Hematopoietic multipotent progenitor cell treated with erythropoietin and hydrocortisone succinate and interleukin-3 and kit ligand, for 4 days (in vitro differentiated cells): ENCODE results near the gene KRT4.

Experiments used
- DNase-seq: peaks from one replicate; pipeline ENCODE4 v3.0.0-alpha.2; 2015

KRT4 gene

DNA sequence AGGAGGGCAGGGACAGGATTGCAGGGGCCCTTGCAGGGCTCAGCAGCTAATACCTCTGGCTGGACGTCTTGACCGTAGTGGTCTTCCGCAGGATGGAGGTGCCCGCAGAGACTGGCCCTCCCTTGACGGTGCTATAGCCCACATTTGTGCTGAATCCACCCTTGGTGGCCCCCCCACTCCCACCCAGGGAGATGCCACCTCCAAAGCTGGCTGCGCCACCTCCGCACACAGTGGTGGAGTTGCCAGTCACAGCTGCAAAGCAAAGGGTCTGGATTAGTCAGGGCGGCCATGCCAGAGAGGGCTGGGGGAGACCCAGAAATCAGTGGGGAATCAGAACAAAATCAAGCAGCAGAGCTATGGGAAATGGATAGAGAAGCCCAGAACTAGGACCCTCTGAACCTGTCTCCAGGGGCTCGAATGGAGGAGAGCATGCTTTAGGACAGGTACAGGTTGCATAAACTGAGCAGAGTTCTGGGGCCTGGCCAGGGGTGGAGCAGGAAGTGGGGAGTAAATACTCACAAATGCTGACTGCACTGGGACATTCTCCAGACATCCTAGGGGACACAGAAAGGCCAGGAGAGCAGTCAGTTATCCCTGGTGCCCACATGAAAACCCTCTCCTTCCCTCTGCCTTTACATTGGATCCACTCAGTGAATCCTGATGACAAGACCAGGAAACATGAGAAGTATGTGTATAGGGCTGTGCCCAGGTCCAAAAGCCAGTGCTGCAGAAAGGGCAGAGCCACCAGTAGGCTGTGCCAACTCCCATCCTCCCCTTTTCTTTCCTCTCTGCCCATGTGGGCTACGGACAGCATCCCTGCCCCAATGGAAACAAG lies 8.1 kb upstream of the KRT4 start:
- no peak for DNase-seq

DNA sequence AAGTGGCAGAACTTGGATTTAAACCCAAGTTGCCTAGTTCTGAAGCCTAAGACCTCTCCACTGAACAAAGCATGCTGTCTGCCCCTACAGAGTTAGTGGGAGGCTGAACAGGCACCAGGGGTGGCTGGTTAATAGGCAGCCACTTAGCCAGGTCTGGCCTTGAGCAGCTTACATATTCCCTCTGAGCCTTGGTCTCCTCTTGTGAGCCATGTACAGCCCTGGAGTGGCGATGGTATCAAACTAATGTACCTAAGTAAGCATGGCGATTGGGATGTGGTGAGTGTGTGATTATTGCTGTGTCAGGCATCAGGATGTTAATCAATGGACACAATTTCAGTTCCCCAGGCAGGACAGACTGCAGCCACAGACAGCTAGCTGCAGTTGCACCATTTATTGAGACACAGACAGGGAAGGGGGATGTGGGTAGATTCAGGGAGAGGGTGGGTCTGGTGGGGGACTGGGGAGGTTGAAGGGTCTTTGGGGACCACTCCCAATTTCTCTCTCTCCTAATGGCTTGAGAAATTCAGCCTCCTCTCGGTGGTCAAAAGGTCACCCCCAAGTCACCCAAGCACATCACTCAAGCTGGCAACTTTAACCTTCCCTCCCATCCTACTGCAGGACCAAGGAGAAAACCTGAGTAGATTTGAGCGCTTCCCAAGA lies 7.3 kb upstream of the KRT4 start:
- no peak for DNase-seq

DNA sequence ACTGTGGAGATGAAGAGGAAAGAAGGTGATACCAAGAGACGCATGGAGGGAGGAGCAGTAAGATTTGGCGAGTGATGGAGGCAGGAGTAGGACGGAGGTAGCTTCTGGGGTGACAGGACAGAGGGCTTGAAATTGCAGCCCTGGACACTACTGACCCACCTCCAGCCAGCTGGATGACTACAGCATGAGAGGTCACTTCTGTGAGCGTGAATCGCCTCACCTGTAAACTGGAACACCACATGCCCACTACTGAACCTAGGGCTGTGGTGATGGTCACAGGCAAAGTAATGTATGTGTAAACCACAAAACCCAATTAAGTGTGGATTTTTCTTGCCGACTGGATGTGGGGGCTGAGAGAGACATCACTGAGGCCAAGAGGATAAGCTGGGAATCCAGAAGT lies 6.6 kb upstream of the KRT4 start:
- DNase-seq: no peak

DNA sequence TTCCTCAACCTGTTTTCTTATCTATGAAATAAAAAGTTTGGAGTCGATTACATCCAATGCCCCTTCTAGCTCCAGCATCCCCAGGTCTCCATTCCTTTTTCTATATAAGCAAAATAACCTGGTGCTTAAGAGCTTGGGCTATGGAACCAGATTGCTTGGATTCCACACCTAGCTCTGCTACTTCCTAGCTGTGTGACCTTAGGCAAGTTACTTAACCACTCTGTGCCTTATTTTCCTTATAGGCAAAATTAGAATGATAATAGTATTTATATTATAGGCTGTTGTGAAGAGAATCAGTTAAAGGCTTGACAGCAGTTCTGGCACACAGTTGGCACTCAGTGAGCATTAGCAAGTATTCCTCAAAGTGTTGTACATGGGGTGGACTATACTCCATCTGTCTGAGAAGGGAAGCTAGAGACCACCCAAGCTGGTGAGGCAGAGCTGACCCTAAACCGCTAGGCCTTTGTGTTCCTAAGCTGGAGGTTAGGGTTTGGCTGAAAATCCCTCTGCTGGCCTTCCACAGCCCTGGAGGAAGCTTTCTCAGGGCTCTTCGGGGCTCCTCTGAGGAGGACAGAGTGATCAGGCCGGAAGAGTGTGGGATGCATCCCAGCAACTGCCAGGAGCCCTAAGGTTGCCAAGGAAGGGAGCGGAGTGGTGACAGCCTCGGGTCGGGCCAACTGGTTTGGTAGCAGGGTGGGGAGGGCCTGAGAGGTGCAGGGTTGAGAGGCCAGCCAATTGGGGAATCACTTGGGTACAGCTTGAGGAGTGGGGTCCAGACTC lies 6.0 kb upstream of the KRT4 start:
- no peak for DNase-seq

DNA sequence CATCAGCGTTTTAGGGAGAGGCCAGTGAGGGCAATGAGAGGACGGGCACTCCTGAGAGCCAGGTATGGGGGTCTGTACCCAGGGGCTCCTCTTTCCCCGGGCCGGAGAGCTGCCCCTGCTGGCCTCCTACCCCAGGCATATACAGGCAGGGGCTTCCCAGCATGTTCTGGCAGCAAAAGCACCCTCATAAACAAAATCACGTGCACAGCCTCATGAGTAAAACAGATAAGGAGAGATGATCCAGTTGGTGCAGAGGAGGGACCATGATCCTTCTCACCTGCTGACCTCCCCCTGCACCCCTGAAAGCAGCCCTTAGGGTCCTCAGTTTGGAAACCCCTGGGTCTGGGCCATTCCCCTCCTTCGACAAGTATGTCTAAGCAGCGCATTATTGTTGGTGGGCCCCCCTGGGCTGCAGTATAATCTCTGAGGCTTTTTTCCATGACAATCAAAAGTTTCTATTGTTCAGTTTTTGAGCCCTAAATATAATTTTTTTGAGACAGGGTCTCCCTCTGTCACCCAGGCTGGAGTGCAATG lies 5.0 kb upstream of the KRT4 start:
- no peak for DNase-seq

DNA sequence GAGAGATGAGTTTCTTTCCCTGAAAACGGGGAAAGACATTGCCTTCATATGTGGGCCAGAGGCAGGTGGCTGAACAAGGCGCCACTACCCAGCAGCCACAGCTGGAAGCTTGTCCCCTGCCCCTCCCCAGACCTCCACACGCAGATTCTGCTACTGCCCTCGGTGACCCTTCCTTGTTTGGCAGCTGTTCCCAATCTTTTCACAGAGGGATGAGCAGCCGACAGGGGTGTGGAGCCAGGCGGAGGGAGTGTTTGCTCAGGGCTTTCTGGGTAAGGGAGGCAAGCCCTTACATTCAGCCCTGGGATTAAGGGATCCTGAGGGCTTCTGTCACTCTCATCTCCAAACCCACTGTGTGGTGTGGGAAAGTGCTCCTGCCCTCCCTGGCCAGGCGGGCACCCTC lies 4.5 kb upstream of the KRT4 start:
- DNase-seq: no peak

DNA sequence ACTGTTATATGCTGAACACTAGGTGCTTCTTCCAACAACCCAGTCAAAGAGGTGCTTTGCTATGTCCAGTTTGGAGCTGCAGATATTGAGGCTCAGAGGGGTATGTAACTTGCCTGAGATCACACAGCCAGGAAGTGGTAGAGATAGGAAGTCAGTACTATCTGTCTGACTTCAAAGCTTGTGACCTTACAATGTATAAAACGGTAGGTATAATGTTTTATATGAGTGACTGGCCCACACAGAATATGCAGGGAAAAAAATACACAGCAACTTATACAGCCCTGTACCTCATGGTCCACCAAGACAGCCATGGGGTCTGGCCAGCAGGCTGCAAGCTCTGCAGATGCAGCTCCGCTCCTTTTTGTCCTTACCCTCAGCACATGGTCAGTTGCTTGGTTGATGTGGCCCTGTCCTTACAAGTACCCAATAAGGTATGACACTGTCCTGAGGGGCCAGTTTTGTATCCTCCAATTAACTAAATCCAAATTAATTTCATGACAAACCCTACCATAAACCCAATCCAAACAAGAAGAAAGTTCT lies 3.9 kb upstream of the KRT4 start:
- DNase-seq: no peak

DNA sequence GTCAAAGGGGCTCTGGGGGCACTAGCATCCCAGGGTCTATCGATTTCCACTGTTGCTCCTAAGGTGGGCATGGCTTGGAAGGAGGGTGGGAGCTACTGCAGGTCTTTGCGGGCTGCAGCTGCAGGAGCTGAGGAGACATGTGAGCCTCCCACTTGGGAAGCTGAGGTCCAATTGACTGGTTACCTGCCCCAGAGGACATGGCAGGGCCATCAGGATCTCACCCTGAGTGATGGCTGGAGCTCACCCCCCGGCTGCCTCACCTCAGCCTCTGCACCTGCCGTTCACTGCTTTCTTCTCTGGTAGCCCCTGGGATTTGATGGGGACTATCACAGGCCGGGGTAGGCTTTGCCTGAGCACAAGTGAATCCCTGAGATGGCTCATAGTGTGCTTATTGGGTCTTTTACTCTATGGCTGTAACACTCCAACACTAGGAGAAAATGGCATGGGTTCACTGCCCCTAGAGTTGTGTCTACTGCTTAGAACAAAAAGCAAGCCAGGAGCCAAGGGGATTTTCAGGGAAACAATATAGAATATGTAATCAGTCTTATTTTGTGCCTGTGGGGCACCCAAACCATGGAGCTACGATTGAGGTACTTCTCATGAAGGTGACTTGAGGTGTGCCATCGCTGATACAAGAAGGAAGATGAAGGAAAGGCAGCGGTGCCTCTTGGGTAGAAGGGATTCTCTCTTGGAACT lies 3.2 kb upstream of the KRT4 start:
- DNase-seq: no peak

DNA sequence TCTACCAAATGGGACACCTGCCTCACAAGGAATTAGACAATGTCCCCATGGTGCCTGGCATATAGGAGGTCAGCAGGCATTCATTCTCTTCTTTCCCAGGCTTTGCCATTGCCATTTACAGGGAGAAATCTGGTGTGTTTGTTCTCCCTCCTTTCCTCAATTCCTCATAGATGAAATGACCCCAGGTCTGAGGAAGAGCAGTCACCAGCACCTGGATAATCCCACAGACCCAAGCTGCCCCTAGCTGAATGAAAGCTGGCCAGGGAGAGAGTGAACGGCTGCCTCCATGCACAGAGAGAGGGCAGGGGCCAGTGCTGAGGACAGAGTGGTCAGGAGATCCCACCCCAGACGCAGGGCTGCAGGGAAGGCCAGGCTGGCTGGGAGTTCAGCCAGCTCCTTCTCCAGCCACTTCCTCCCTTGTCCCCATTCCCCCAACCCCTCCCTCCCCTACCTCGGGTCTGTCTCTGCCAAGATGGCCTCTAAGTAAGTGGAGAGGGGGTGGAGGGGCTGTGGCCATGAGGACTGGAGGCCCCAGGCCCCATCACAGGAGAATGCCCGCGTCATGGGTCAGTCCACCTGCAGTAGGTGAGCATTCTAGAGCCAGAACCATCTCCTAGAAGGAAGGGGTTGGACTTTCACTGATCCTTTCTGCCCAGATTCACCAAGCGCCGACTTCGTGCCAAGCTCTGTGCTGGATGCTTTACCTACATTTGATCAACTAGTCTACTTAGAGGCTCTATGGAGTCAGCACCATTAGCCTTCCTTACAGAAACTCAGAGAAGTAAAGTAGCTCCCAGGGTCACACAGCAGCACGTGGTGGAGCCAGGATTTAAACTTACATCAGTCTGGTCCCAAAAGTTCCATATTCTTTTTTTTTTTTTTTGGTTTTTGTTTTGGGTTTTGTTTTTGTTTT lies 2.0 kb upstream of the KRT4 start:
- DNase-seq: no peak

DNA sequence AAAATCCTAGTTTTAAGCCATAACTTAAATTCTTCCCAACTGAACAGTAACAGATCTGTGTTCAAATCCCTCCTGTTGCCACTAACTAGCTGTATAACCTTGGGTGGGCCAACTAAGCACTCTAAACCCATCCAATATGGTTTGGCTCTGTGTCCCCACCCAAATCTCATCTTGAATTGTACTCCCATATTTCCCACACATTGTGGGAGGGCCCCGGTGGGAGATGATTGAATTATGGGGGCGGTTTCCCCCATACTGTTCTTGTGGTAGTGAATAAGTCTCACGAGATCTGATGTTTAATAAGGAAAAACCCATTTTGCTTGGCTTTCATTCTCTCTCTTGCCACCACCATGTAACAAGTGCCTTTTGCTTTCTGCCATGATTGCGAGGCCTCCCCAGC lies 1.2 kb upstream of the KRT4 start:
- DNase-seq: no peak

DNA sequence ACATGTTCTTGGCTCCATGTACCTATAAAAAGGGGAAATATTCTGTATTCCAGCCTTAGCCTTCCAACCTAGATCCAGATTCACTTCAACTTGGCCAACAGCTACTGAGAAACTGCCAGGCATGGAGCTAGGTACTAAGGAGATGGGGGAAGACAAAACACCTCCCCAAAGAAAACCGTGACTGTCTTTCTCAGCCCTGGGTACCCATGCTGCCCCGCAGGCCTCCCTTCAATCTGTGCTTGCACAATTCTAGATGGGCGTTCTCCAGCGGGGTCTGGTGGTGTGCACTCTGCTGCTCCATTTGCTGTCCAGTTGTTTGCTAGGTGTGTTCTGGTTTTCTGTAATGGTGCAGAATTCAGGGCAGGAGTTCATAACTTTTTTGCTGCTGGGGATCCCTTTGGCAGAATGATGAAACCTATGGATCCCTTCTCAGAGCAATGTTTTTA lies 817 bp upstream of the KRT4 start:
- no peak for DNase-seq

DNA sequence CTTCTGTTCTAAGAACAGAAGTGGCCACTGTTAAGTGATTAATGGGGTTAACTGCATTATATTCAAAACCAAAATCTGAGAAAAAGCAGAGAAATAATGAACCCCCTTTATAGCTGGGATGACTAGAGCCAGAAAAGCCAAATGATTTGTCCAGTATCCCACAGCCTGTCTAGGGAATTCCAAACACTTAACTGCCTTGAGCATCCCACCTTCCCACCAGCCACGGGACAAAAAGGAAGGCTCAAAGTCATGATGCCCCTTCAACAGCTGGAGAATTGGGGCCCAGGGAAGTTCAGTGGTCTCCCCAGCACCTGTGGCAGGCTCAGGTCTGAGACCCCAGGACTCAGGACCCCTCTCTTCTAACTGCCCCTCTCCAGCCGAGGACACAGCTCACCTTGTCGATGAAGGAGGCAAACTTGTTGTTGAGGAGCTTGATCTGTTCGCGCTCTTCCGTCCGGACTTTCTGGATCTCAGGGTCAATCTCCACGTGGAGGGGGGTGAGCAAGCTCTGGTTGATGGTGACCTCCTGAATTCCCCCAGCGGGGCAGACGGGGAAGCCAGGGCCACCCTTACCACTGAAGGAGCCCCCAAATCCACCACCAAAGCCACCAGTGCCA lies 605 bp downstream of the KRT4 start:
- DNase-seq: no peak

DNA sequence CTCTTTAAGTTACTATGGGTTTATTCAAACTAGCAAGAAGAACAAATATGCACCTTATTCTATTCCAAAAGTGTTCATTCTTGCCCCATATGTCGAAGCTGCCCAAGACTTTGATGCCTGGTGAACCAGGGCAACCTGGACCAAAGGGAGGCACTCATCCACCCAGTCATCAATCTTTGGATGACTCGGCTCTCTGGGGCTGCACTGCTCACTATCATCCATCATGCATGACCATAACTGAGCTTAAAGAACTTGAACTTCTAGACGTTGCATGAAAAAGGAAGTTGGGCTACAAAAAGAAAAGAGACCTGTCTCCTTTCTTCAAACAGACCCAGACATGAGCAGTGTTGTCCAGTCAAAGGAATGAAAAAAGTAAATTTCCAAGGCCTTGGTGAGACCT lies 1.2 kb downstream of the KRT4 start:
- peak; percentile 18 for DNase-seq

DNA sequence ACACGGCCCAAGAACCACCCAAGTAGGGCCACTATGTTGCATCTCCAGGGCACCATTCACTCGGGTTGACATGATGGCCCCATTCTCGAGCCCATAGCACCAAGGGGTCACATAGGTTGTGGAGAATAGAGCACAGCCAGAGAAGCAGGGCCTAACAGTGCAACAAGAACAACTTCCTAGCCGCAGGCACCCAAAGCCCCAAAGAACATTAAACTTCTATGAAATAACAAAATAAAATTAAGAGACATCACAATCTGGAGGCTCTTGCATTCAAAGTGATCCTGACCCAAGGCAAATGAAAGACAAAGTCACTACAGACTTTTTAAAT lies 1.9 kb downstream of the KRT4 start:
- no peak for DNase-seq

DNA sequence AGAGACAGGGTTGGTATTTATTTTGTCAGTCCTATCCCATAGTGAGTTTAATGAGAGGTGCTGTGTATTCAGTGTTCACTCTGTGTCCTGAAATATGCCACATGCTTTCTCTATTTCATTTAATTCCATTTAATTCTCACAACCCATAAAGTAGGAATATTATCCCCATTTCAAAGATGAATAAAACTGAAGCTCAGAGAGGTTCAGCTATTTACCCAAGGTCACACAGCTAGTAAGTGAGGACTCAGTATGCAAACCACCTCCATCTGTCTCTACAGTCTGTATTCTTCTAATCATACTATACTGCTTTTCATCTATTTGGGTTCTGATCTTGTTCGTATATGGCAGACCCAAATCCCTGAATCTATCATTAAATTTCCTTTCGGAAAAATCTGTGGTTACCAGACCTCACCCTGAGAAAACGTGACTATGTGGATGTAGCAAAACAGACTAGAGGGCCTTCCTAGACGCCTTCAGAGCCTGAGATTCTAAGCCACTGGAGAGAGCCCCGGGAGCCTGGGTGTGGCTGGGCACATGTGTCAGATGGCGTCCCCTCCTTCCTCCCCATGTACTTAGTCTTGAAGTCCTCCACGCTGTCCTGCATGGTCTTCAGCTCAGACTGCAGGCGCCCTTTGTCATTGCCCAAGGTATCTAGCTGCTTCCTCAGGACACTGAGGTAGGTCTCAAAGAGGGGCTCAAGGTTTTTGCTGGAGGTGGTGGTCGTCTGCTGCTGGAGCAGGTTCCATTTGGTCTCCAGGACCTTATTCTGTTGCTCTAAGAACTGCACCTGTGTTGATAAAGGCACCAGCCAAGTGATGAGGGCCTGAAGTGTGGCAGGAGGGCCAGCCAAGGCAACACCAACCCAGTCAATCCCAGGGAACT lies 2.5 kb downstream of the KRT4 start:
- DNase-seq: no peak

DNA sequence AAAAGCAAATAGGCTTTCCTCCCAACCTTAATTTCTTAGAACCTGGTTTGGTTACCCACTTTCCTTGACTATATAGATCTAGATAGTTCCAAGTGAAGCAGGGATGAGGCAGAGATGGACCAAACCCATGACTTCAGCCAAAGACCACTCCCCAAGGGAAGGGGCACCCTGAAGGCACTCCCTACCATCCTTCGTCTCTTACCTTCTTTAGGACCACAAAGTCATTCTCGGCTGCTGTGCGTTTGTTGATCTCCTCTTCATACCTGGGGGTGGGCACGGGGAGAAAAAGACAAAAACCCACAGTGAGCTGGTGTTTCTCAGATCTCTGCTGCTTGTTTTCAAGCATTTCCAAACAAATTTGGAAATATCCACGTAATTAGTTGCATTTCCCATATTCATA lies 3.4 kb downstream of the KRT4 start:
- DNase-seq: no peak

DNA sequence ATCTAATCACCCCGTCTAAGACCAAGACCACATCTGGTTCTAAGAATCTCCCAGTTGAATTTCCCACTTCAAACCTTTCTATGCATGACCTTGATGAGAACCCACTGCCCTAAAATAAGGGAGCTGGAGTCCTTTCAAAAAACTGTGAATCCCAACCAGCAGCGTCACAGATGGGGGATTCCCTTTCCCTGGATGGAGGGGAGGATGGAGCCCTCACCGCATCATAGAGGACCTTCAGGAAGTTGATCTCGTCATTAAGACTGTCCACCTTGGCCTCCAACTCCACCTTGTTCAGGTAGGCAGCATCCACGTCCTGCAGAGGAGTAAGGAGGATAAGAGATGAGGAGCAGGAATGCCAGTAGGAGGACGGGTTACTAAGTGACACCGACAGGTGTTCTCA lies 4.8 kb downstream of the KRT4 start:
- no peak for DNase-seq

DNA sequence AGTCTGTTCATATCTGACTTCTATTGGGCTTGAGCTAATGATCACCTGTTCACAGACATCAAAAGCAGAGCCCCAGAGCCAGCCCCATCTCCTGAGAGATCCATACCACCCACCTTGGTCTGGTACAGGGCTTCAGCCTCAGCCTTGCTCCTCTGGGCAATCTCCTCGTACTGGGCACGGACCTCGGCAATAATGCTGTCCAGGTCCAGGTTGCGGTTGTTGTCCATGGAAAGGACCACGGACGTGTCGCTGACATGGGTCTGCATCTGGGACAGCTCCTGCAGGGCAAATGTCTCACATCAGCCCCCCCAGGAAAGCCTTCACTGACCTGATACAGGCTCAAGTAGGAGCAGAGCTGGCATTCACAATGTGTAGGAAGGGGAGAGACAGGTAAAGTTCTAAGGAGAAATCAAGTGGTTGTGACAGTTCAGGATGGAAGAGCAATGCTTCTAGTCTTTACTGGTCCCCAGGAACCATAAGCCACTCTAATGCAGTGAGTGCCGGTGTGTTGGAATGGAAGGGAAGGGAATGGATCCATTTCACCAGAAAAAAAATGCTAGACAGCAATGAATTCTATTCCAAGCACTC lies 5.2 kb downstream of the KRT4 start:
- DNase-seq: no peak

DNA sequence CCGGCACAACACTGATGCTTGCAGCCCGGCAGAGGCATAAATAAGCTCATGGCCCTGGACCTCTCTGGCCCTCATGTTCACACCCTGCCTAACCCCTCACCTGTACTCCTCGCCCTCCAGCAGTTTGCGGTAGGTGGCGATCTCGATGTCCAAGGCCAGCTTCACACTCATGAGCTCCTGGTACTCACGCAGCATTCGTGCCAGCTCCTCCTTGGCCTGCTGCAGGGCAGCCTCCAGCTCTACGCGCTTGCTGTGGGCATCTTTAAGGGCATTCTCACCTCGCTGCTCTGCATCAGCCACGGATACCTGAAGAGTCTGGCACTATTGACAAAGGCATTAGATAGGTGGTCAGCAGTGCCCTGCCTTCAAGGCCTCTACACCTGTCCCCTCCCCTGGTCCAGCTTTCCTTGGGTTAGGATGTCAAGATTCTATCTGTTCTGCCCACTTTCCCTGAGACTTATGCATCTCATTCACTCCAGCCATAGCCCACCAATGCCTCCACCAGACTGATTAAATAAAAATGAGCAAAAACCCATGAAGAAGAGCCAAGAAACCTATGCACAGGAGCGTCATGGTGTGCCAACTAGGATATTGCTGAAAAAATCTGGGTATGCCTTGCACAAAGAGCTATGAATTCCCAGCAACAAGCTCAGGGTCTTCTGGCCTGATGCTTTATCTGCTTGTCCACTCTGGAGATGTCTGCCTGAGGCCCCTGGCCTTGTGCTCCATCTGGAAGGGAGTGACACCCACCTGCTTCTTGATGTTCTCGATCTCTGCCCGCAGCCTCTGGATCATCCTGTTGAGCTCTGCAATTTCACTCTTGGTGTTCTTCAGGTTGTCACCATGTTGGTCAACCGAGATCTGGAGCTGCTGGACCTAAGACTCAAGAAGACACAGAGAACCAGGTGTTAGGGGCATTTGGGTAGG lies 6.1 kb downstream of the KRT4 start:
- DNase-seq: no peak
